K562 (cell line): ENCODE results near the gene SYMPK. TPM values are rescaled to one million over a fixed set of nuclear protein-coding genes. Genes with fewer than 3 reads are reported as not detected.

Source experiments
- GATAD2A ChIP-seq: fragments of 450-650 bp; IDR thresholded peaks from 2 replicates; pipeline ENCODE4 v1.6.1; 2017
- LEF1 ChIP-seq: fragments of 450-650 bp; IDR thresholded peaks from 2 replicates; pipeline ENCODE4 v1.6.1; 2016; ENCODE audit warnings: mild to moderate bottlenecking
- RBM39 ChIP-seq: fragments of 200-400 bp; formaldehyde crosslinking; optimal IDR thresholded peaks from 2 replicates; pipeline ENCODE3; 2018; ENCODE audit warnings: low read depth, low read length
- RHOXF2B ChIP-seq: fragments of 250-450 bp; sonication (Bioruptor Pico); conservative IDR thresholded peaks from 2 replicates; pipeline ENCODE4 v1.5.1; 2021
- SMARCA4 ChIP-seq: fragments of 450-650 bp; IDR thresholded peaks from 2 replicates; pipeline ENCODE4 v1.6.1; 2016
- SMC3 ChIP-seq: conservative IDR thresholded peaks from 2 replicates; pipeline ENCODE4 v1.6.1; 2011; ENCODE audit warnings: low read depth, low read length, improper control_type of control experiment; ENCODE audit not compliant: insufficient read depth
- TAL1 ChIP-seq: fragments of 450-650 bp; IDR thresholded peaks from 2 replicates; pipeline ENCODE4 v1.6.1; 2016; ENCODE audit warnings: mild to moderate bottlenecking
- ZKSCAN3 ChIP-seq: fragments of 250-450 bp; sonication (Bioruptor Pico); IDR thresholded peaks from 2 replicates; pipeline ENCODE4 v1.4.0; 2020
- ZNF778 ChIP-seq: fragments of 450-650 bp; formaldehyde crosslinking; IDR thresholded peaks from 2 replicates; pipeline ENCODE4 v1.4.0; 2020; ENCODE audit warnings: mild to moderate bottlenecking, moderate library complexity
- polyA plus RNA-seq, 8 experiments: library from polyadenylated mRNA; depleted of rRNA in 4 of 8; stranded (reverse) in 5 of 8; unstranded in 3 of 8; fragments of >200 nt; fragmentation: Nextera tagmentation in 2 of 8; fragmentation: Illumina TruSeq in 1 of 8; extraction: Ambion mirVana in 2 of 8; extraction: Trizol in 1 of 8; gene quantifications; 2 replicates each; pipeline versions ENCODE4 v1.2.1 to v1.2.3, GENCODE V29; 2011 to 2014; ENCODE audit warnings: inconsistent platforms in 1 of 8, missing spikeins in 1 of 8
- total RNA-seq, 7 experiments: library from RNA; depleted of rRNA in 6 of 7; stranded (reverse); fragments of >200 nt in 6 of 7; fragmentation: Illumina TruSeq in 2 of 7; extraction: Trizol in 2 of 7; gene quantifications; 2 replicates each; pipeline versions ENCODE4 v1.2.1 to v1.2.3, GENCODE V29; 2011 to 2021; ENCODE audit warnings: low replicate concordance in 1 of 7
- TF ChIP-seq, protein P1 (sequence below): fragments of 450-650 bp; IDR thresholded peaks from 2 replicates; pipeline ENCODE4 v1.6.1; 2016; ENCODE audit warnings: low read depth
- TF ChIP-seq, protein P2 (sequence below), 2 experiments: fragments of 450-650 bp; conservative IDR thresholded peaks; 2 replicates each; pipeline ENCODE4 v1.6.1; 2017; ENCODE audit warnings: mild to moderate bottlenecking in 2 of 2, moderate library complexity in 2 of 2
- TF ChIP-seq, protein P3 (sequence below): fragments of 250-450 bp; sonication (Bioruptor Pico); IDR thresholded peaks from 2 replicates; pipeline ENCODE4 v1.9.0; 2021; ENCODE audit warnings: mild to moderate bottlenecking
- TF ChIP-seq, protein P4 (sequence below), 3 experiments: fragments of 200-800 bp in 1 of 3; sonication (Bioruptor generic) in 1 of 3; sonication (generic) in 1 of 3; formaldehyde crosslinking in 1 of 3; IDR thresholded peaks; 2 replicates each; pipeline versions ENCODE4 v1.6.1 to v1.8.0; 2016 to 2022; ENCODE audit warnings: mild to moderate bottlenecking in 2 of 3, missing compliant biosample characterization in 2 of 3, missing genetic modification characterization in 2 of 3, missing genetic modification reagents in 1 of 3
- TF ChIP-seq, protein P5 (sequence below), 2 experiments: IDR thresholded peaks; 2 replicates each; pipeline ENCODE4 v1.6.1; 2011; ENCODE audit warnings: borderline replicate concordance in 1 of 2, control low read depth in 1 of 2, low read depth in 1 of 2, low read length in 1 of 2, mild to moderate bottlenecking in 1 of 2, mixed read lengths in 1 of 2, moderate library complexity in 1 of 2; ENCODE audit not compliant: insufficient read depth in 1 of 2, insufficient read length in 1 of 2, poor library complexity in 1 of 2, severe bottlenecking in 1 of 2; ENCODE audit errors: extremely low read depth in 1 of 2

The SYMPK gene
- total and polyA plus RNA-seq, 9 of the 15 experiments (the other 6 are each of a cell fraction or from before 2014, with no cell fraction given), result 0.73 to 95.5 (median 58.4) TPM

DNA sequence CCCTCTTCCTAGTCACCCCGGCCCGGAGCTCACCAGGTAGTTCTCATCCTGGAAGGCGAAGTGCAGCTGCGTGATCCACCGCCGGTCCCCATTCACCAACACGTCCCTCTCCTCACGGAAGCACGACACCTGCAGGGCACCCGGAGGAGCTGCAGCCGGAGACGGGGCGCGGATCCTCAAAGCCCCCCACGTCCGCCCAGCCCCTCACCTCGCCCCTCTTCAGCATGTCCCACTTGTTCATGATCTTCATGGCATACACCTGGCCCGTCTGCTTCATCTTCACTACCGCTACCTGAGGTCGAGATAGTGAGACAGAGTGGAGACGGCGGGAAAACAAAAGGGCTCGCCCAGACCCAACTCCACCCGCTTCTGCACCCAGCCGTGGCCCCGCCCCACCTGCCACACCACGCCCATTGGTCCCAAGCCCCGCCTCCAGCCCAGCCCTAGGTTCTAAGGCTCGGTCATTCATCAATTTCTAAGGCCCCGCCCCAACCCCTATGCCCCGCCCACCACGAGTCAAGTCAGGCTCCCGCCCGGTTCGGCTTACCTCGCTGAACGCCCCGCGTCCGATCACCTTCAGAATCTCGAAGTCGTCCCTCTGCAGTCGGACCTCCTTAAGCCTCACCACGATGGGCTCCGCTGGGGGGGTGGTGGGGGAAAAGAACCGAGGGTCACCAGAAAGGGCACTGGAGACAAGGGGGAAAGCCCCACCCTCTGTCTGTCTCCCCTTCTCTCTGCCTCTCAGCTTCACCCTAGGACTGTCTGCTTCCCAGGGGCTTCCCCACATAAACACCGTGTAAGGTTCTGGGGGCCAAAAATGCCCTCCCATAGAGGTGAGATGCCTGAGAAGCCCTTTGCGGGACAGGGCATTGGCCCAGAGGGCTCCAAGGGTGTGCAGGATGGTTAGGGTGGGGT lies 83.5 kb downstream of the SYMPK start (continued):
- TF ChIP-seq, protein P1, sequence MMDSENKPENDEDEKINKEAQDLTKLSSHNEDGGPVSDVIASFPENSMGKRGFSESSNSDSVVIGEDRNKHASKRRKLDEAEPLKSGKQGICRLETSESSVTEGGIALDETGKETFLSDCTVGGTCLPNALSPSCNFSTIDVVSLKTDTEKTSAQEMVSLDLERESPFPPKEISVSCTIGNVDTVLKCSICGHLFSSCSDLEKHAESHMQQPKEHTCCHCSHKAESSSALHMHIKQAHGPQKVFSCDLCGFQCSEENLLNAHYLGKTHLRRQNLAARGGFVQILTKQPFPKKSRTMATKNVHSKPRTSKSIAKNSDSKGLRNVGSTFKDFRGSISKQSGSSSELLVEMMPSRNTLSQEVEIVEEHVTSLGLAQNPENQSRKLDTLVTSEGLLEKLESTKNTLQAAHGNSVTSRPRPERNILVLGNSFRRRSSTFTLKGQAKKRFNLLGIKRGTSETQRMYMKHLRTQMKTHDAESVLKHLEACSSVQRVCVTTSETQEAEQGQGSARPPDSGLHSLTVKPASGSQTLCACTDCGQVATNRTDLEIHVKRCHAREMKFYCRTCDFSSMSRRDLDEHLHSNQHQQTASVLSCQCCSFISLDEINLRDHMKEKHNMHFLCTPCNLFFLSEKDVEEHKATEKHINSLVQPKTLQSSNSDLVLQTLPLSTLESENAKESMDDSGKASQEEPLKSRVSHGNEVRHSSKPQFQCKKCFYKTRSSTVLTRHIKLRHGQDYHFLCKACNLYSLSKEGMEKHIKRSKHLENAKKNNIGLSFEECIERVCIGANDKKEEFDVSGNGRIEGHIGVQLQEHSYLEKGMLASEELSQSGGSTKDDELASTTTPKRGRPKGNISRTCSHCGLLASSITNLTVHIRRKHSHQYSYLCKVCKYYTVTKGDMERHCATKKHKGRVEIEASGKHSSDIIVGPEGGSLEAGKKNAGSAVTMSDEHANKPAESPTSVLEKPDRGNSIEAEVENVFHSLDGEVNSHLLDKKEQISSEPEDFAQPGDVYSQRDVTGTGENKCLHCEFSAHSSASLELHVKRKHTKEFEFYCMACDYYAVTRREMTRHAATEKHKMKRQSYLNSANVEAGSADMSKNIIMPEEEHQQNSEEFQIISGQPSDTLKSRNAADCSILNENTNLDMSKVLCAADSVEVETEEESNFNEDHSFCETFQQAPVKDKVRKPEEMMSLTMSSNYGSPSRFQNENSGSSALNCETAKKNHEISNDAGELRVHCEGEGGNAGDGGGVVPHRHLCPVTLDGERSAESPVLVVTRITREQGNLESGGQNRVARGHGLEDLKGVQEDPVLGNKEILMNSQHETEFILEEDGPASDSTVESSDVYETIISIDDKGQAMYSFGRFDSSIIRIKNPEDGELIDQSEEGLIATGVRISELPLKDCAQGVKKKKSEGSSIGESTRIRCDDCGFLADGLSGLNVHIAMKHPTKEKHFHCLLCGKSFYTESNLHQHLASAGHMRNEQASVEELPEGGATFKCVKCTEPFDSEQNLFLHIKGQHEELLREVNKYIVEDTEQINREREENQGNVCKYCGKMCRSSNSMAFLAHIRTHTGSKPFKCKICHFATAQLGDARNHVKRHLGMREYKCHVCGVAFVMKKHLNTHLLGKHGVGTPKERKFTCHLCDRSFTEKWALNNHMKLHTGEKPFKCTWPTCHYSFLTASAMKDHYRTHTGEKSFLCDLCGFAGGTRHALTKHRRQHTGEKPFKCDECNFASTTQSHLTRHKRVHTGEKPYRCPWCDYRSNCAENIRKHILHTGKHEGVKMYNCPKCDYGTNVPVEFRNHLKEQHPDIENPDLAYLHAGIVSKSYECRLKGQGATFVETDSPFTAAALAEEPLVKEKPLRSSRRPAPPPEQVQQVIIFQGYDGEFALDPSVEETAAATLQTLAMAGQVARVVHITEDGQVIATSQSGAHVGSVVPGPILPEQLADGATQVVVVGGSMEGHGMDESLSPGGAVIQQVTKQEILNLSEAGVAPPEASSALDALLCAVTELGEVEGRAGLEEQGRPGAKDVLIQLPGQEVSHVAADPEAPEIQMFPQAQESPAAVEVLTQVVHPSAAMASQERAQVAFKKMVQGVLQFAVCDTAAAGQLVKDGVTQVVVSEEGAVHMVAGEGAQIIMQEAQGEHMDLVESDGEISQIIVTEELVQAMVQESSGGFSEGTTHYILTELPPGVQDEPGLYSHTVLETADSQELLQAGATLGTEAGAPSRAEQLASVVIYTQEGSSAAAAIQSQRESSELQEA, result no peak
- TF ChIP-seq ZNF778 (no peak), RBM39 (peak; percentile 75), SMARCA4 (0 out of 2 replicates have a peak, but pooled peaks have one; percentile 45), ZKSCAN3 (CRISPR knock-in tag) (no peak), SMC3 (peak; percentile 63; the same call in 1 of the 2 replicates), TAL1 (0 out of 2 replicates have a peak, but pooled peaks have one; percentile 10), RHOXF2B (CRISPR knock-in tag) (no peak), GATAD2A (peak; percentile 93), LEF1 (0 out of 2 replicates have a peak, but pooled peaks have one; percentile 21)
- TF ChIP-seq, protein P2, sequence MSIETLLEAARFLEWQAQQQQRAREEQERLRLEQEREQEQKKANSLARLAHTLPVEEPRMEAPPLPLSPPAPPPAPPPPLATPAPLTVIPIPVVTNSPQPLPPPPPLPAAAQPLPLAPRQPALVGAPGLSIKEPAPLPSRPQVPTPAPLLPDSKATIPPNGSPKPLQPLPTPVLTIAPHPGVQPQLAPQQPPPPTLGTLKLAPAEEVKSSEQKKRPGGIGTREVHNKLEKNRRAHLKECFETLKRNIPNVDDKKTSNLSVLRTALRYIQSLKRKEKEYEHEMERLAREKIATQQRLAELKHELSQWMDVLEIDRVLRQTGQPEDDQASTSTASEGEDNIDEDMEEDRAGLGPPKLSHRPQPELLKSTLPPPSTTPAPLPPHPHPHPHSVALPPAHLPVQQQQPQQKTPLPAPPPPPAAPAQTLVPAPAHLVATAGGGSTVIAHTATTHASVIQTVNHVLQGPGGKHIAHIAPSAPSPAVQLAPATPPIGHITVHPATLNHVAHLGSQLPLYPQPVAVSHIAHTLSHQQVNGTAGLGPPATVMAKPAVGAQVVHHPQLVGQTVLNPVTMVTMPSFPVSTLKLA (conservative IDR thresholded peaks at IDR 0.05), result peak; percentile 50 to 70
- TF ChIP-seq, protein P3, sequence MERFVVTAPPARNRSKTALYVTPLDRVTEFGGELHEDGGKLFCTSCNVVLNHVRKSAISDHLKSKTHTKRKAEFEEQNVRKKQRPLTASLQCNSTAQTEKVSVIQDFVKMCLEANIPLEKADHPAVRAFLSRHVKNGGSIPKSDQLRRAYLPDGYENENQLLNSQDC (CRISPR knock-in tag), result no peak
- TF ChIP-seq, protein P4, sequence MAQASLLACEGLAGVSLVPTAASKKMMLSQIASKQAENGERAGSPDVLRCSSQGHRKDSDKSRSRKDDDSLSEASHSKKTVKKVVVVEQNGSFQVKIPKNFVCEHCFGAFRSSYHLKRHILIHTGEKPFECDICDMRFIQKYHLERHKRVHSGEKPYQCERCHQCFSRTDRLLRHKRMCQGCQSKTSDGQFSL (CRISPR knock-in tag; IDR thresholded peaks at IDR 0.05), result peak; percentile 73
- TF ChIP-seq, protein P4 (tag; IDR thresholded peaks at IDR 0.05), result no peak
- TF ChIP-seq, protein P5, sequence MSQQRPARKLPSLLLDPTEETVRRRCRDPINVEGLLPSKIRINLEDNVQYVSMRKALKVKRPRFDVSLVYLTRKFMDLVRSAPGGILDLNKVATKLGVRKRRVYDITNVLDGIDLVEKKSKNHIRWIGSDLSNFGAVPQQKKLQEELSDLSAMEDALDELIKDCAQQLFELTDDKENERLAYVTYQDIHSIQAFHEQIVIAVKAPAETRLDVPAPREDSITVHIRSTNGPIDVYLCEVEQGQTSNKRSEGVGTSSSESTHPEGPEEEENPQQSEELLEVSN (IDR thresholded peaks at IDR 0.05; ENCODE audit: borderline replicate concordance in 1 of 2, extremely low read depth in 1 of 2, insufficient read depth in 1 of 2, insufficient read length in 1 of 2, low read depth in 1 of 2, low read length in 1 of 2, poor library complexity in 1 of 2, severe bottlenecking in 1 of 2), result peak; percentile 19 to 69
